HG03064 (cell line): ENCODE measurements around the gene DNM3.
"Not testable (repeated sequence)": the region's sequence is repeated elsewhere in the genome, so short reads cannot be mapped to it uniquely, and the experiment has no call there.

Experiments used
- ATAC-seq: cut with Tn5 transposase; IDR thresholded peaks from one replicate; pipeline ENCODE4 v1.9.1; 2021; ENCODE audit warnings: low read depth; ENCODE audit not compliant: unreplicated experiment

DNM3 gene

GRCh38 chr1:172005856-172006255 is 164.6 kb downstream of the DNM3 start:
- no peak for ATAC-seq

- ATAC-seq = no peak
These were observed 165.4 kb downstream of the DNM3 start for GRCh38 chr1:172006660-172007059.

GRCh38 chr1:172018727-172019311 is 177.5 kb downstream of the DNM3 start:
- no peak for ATAC-seq

DNA sequence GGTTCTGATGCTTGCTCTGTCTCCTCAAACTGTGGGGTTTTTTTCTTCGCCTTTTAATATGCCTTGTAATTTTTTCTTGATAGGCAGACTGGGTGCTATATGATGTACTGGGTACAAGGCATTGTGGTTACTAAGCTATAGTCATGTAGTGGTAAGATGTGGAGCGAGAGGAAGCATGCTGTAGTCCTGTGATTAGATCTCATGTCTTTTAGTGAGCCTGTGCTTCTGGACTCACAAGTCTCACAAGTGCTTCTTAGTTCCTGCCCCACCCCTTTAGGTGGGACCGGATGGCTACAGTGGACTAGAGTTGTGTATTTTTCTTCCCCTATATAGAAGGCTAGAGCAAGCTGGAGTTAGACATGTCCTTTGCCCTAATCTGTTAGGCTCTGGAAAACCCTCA is 178.7 kb downstream of the DNM3 start:
- ATAC-seq = no peak

- ATAC-seq = no peak
These were observed 183.2 kb downstream of the DNM3 start for GRCh38 chr1:172024516-172024915.

DNA sequence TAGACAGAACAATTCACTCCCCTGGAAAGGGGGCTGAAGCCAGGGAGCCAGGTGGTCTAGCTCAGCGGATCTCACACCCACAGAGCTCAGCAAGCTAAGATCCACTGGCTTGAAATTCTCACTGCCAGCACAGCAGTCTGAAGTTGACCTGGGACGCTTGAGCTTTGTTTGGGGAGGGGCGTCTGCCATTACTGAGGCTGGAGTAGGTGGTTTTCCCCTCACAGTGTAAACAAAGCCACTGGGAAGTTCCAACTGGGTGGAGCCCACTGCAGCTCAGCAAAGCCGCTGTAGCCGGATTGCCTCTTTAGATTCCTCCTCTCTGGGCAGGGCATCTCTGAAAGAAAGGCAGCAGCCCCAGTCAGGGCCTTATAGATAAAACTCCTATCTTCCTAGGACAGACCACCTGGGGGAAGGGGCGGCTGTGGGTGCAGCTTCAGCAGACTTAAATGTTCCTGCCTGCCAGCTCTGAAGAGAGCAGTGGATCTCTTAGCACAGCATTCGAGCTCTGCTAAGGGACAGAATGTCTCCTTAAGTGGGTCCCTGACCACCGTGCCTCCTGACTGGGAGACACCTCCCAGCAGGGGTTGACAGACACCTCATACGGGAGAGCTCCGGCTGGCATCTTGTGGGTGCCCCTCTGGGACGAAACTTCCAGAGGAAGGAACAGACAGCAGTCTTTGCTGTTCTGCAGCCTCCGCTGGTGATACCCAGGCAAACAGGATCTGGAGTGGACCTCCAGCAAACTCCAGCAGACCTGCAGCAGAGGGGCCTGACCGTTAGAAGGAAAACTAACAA is 183.8 kb downstream of the DNM3 start:
- not testable (repeated sequence) for ATAC-seq

DNA sequence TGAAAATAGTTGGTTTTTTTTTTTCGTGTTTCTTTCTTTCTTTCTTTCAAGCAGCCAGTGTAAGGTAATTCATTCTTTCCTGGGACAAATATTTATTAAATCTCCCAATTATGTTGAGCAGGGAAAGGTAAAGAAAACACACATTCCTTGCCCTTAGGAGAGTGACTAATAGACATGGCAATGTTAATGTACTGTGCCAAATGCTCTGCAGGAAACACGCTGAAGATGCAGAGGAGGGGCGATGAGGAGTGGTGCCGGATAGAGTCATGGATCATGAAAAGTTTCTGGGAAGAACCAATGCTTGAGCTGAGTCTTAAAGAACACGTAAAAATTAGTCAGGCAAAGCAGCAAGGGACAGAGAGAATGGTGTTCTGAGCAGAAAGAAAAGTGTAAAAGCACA is 199.2 kb downstream of the DNM3 start:
- ATAC-seq = no peak

- ATAC-seq = no peak
These were observed 199.8 kb downstream of the DNM3 start for GRCh38 chr1:172041102-172041501.

- no peak for ATAC-seq
These were observed 200.4 kb downstream of the DNM3 start for GRCh38 chr1:172041742-172042141.

GRCh38 chr1:172043900-172044299 is 202.6 kb downstream of the DNM3 start:
- no peak for ATAC-seq

DNA sequence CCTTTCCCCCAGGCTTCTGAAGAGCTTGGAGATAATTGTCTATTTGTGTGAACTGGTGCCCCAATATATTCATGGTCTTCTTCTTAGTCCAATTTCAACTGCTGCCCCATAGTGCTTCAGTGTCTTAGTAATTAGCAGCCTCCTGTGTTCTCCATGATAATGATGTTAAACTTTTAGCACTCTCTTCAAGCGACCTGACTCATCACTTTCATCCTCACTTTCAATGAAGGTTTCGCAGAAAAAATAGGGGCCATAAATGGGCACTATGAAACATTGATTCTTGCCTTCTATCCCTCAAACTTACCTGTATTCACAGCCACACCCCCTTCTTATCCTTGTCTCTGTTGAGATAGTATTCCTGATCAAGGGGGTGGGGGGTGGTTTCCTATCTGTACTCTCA is 210.6 kb downstream of the DNM3 start:
- ATAC-seq = no peak

GRCh38 chr1:172054172-172054571 is 212.9 kb downstream of the DNM3 start:
- no peak for ATAC-seq

DNA sequence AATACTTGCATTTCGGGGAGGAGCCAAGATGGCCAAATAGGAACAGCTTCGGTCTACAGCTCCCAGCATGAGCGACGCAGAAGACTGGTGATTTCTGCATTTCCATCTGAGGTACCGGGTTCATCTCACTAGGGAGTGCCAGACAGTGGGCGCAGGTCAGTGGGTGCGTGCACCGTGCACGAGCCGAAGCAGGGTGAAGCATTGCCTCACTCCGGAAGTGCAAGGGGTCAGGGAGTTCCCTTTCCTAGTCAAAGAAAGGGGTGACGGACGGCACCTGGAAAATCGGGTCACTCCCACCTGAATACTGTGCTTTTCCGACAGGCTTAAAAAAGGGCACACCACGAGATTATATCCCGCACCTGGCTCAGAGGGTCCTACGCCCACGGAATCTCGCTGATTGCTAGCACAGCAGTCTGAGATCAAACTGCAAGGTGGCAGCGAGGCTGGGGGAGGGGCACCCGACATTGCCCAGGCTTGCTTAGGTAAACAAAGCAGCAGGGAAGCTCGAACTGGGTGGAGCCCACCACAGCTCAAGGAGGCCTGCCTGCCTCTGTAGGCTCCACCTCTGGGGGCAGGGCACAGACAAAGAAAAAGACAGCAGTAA is 214.6 kb downstream of the DNM3 start:
- not testable (repeated sequence) for ATAC-seq

DNA sequence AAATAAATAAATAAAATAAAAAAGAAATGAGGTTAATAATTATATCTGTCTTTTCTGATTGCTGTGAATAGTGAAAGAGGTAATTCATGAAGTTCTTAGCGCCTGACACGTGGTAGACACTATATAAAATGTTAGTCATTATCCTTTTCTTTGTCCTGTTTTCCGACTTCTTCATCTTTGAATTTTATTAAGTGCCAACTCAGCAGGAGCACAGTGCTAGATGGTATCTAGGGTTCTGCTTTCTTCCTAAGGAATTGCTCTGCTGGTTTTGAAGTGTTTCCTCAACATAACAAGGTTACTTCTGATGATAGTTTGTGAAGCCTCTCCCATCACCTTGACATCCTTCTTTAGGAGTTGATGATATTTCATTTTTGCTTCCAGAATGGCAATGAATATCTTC is 227.0 kb downstream of the DNM3 start:
- ATAC-seq = no peak

DNA sequence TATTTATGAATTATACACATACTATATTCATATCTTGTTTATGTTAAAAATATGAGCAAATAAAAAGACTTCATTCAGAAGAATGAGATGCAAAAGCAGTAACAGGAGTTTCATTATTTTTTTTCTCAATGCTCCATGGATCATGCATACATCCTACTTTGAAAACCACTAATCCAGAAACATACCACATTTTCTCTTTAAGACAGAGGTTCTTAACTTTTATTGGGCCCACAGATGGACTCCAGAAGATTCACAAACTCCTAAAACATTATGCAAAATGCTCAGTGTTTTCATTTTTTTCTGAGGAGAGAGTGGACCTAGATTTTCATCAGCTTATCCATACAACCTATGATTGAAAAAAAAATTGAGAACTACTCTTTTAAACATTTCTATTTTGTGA is 227.8 kb downstream of the DNM3 start:
- no peak for ATAC-seq

- ATAC-seq = no peak
These were observed 228.2 kb downstream of the DNM3 start for GRCh38 chr1:172069534-172069933.

DNA sequence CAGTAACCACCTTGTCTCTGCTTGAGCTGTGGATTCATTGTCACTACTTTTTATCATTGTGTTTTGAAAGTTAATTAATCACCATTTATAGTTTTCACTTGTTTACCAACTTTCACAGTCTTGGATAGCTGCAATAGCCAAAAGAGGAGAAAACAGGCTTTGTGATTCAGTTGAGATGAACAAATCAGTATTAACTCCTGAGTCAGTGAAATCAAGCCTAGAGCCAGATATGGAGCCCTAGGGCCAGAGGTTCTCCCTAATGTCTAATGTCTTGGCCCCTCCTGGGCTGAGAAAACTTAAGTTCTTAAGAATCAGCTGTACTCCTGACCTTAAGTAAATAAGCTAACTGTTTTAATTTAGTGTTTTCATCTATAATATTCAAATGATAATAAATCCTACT is 228.8 kb downstream of the DNM3 start:
- ATAC-seq = no peak

- no peak for ATAC-seq
These were observed 230.4 kb downstream of the DNM3 start for GRCh38 chr1:172071746-172072145.

- not testable (repeated sequence) for ATAC-seq
These were observed 238.6 kb downstream of the DNM3 start for GRCh38 chr1:172079859-172080258.

GRCh38 chr1:172083191-172083590 is 241.9 kb downstream of the DNM3 start:
- ATAC-seq = no peak

GRCh38 chr1:172084876-172085275 is 243.6 kb downstream of the DNM3 start:
- no peak for ATAC-seq

- no peak for ATAC-seq
These were observed 244.0 kb downstream of the DNM3 start for GRCh38 chr1:172085317-172085716.
